Rectal smooth muscle tissue (tissue), 1 donor: Measurements from ENCODE around the gene MYLK3.

Source experiments
- H3K27ac ChIP-seq: one replicate; pipeline ENCODE4 v1.7.0; 2013; ENCODE audit warnings: low read depth, low read length, inconsistent platforms
- H3K27me3 ChIP-seq: one replicate; pipeline ENCODE4 v1.7.0; 2013; ENCODE audit warnings: low read length; ENCODE audit not compliant: control insufficient read depth, insufficient read depth
- H3K36me3 ChIP-seq: one replicate; pipeline ENCODE4 v1.7.0; 2013; ENCODE audit warnings: low read length; ENCODE audit not compliant: control insufficient read depth, insufficient read depth
- H3K4me1 ChIP-seq: one replicate; pipeline ENCODE4 v1.7.0; 2013; ENCODE audit warnings: low read length; ENCODE audit not compliant: control insufficient read depth, insufficient read depth
- H3K4me3 ChIP-seq: one replicate; pipeline ENCODE4 v1.7.0; 2013; ENCODE audit warnings: low read length
- H3K9ac ChIP-seq: one replicate; pipeline ENCODE4 v1.7.0; 2013; ENCODE audit warnings: low read length

MYLK3 gene

DNA sequence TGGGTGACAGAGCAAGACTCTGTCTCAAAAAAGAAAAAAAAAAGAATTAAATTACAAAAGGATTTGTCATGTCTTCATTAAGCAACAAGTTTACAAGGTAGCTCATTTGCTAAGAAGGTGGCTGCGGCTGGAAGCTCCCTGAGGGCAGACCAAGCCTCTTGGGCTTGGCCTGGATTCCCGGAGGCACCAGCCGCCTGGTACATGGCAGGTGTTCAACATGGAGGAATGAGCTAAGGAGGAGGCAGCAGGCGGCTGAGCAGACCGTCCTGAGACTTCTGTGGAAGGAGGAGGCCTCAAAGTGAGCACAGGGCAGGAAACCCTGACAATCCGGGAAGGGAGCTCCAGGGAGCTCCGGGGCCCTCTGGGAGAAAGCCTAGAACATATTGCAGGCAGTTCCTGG is 3.2 kb upstream of the MYLK3 start:
- H3K27ac ChIP-seq: no peak overlapping the region
- H3K4me1 ChIP-seq: no peaks in the 10 kb centered on the region
- no peaks in the 10 kb centered on the region for H3K27me3 ChIP-seq
- no peaks in the 10 kb centered on the region for H3K36me3 ChIP-seq
- H3K9ac ChIP-seq: no peak overlapping the region
- H3K4me3 ChIP-seq: no peak overlapping the region

DNA sequence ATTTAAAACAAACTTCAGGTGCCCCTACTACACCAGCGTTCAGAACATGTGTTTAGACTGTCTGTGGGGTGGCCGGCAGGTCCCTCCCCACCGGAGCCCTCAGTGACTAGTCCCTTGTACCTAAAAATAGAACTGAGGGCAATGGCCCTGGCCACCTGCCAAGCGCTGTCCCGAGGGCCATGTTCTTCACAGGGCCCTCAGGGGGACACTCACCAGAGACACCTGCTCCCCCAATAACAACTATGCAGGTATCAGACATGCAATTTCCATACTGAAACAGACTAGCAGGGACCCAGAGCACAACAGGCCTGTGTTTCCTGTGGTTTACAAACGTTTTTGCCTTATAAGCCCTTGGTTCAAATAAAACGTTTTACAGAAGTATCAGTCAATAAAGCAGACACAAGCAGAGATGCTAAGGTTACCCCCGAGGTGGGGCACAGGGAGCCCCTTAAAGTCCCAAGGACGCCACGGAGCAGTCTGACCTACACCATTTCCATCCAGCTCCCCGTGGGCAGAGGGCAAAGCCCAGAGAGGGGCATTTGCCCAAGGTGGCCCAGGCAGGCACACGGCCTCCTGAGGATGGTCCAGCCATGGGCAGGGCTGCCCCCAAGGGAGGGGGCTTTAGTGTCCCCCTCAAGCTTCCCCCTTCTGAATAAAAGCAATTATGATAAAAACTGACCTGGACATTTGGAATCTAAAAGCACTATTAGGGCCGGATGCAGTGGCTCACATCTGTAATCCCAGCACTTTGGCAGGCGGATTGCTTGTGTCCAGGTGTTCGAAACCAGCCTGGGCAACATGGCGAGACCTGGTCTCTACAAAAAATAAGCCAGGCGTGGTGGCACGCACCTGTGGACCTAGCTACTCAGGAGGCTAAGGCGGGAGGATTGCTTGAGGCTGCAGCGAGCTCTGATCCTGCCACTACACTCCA is 896 bp upstream of the MYLK3 start:
- Histone ChIP-seq H3K27ac (no peak overlapping the region), H3K4me1 (no peaks in the 10 kb centered on the region), H3K36me3 (no peaks in the 10 kb centered on the region), H3K9ac (no peak overlapping the region), H3K4me3 (no peak overlapping the region), H3K27me3 (no peaks in the 10 kb centered on the region)

DNA sequence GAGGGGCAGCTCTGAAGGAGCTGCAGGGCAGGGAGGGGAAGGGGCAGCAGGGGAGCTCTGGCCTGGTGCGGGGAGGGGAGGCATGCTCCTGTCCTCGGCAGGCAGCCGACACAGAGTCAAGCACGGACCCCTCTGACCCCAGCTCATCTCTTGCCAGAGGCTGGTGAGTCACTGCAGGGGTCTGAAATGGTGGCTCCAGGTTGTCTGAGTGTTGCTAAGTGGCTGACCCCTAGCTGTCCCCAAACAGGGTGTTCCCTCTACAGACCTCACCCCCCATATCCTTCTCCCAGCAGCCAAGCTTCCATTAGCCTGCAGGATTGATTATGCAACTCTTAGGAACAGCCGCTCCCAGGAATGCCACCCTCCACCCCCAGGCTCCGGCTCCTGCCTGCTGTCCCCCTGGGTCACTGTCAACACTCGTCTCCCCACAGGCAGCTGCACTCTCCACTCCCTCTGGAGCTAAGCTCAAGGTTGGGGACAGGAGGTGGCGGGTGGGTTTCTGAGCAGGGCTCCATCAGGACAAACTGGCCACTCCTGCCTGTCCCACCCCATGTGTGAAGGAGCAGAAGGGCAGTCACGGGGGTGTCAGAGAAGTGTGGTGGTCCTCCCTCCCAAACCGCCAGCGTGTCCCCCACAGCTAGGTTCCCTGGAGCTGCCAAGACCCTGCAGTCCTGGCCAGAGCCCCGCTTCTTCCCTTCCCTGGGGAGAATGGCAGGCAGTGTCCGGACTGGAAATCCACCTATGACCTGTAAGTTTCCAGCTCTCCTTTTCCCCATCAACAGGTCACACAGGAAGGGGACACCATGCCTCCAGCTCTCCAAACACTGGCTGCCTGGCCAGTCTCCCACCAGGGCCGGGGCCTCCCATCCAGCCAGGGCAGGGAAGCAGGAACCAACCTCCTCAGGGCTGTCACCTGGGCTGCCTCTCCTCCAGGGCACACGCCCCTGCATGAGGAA is 1.0 kb downstream of the MYLK3 start:
- no peak overlapping the region for H3K9ac ChIP-seq
- no peaks in the 10 kb centered on the region for H3K27me3 ChIP-seq
- H3K27ac ChIP-seq: no peak overlapping the region
- H3K4me1 ChIP-seq: no peaks in the 10 kb centered on the region
- H3K36me3 ChIP-seq: no peaks in the 10 kb centered on the region
- no peak overlapping the region for H3K4me3 ChIP-seq

DNA sequence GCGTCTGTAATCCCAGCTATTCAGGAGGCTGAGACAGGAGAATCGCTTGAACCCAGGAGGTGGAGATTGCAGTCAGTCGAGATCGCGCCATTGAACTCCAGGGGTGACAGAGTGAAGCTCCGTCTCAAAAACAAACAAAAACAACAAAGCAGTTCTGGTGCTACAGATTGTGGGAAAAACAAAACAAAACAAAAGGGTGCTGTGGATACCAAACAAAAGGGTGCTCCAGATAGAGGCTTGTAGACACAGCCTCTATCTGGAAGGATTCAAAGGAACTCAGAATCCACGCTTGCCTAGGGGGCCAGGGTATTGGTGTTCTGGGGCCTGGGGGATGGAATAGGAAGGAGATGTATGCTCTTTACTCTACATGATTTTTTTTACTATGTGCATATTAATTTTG is 2.5 kb downstream of the MYLK3 start:
- Histone ChIP-seq H3K4me3 (no peak overlapping the region), H3K4me1 (no peaks in the 10 kb centered on the region), H3K27me3 (no peaks in the 10 kb centered on the region), H3K9ac (no peak overlapping the region), H3K27ac (no peak overlapping the region), H3K36me3 (no peaks in the 10 kb centered on the region)

DNA sequence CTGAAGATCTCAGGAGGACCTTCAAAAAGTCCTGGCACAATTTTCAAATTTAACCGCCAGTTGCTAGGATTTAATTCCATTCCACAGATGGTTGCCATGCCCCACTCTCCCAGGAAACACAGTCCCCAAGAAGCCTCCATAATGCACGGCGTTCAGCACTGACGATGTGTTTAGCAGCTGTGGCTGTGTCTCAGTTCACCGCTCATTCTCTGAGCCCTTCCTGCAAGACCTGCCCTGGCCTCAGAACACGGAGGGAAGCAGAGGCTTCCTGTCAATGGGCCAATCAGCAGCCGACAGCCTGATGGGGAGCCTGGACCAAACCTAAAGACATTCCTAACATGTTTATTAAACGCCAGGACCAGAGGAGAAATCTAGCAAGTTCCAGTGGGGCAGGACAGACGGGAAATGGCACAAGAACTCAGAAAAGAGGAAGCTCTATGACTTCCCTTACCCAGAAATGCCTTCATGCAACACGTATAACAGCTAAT is 4.9 kb downstream of the MYLK3 start:
- H3K4me3 ChIP-seq: no peak overlapping the region
- no peaks in the 10 kb centered on the region for H3K27me3 ChIP-seq
- no peaks in the 10 kb centered on the region for H3K36me3 ChIP-seq
- no peak overlapping the region for H3K27ac ChIP-seq
- H3K4me1 ChIP-seq: no peaks in the 10 kb centered on the region
- no peak overlapping the region for H3K9ac ChIP-seq

DNA sequence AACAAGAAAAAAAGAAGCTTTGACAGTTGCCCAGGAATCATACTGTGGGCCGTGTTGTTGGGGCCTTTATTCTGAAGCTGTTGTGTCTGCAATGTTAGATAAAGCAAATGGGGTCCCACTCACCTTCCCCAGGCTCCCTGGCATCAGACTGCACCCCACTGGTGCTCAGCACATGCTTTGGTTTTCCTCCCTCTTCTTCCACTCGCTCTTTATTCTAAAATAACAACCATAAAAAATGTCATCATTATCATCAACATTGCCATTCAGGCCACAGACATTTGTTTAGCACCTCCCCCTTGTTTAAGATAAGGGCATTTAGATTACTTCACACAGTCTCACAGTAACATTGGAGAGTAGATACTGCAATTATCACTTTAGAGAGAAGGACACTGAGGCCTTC is 8.2 kb downstream of the MYLK3 start:
- Histone ChIP-seq H3K36me3 (no peaks in the 10 kb centered on the region), H3K27ac (no peak overlapping the region), H3K4me3 (no peak overlapping the region), H3K9ac (no peak overlapping the region), H3K27me3 (no peaks in the 10 kb centered on the region), H3K4me1 (no peaks in the 10 kb centered on the region)

DNA sequence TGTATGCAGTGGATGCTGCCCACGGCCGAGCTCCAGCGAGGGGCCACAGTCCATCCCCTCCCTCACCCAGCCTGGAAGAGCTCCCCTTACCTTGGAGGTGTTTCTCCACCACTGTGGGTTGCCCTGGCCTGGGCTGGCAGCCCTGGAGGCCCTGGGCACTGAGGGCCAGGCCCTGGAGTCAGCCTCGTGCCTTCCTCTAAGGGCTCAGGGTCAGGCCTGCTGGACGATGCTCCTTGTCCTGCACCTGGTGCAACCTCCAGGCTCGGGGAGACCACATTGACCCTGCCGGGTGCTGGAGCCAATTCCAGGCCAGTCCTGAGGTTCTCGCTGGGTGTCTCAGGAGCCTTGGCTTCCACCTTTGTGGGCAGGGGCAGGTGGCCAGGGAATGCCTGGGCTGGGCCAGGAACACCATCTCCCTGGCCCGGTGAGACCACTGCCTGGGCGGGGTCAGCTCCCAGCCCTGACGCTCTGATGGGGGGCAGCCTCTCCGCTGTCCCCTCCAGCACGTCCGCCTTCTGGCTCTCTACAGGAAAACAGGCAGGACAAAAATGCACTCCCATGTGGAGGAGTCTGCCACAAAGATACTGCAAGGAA is 10.4 kb downstream of the MYLK3 start:
- H3K36me3 ChIP-seq: no peaks in the 10 kb centered on the region
- H3K27ac ChIP-seq: no peak overlapping the region
- no peak overlapping the region for H3K4me3 ChIP-seq

DNA sequence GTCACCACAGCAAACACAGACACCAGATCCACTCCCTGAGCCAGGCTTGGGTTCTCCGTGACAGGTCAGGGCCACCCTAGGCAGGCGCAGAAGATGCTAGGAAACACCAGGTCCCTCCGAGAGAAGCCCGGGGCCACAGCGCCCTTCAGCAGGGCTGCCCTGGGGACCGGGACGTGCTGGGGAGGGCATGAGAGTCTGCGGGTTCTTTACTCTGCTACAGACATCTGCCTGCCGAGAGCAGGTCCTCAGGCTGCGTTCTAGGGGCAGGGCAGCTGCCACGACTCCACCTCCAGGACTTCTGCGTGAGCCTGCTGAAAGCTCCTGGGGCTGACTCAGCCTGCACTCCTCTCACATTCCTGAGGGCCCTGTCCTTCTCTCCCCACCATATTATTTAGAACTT is 11.4 kb downstream of the MYLK3 start:
- H3K36me3 ChIP-seq: no peaks in the 10 kb centered on the region
- H3K27ac ChIP-seq: no peak overlapping the region
- H3K4me1 ChIP-seq: no peaks in the 10 kb centered on the region
- no peak overlapping the region for H3K4me3 ChIP-seq
- no peak overlapping the region for H3K9ac ChIP-seq
- no peaks in the 10 kb centered on the region for H3K27me3 ChIP-seq

More for the DNA sequence above, 10.4 kb downstream of the MYLK3 start:
- Histone ChIP-seq H3K27me3 (no peaks in the 10 kb centered on the region), H3K9ac (no peak overlapping the region), H3K4me1 (no peaks in the 10 kb centered on the region)

DNA sequence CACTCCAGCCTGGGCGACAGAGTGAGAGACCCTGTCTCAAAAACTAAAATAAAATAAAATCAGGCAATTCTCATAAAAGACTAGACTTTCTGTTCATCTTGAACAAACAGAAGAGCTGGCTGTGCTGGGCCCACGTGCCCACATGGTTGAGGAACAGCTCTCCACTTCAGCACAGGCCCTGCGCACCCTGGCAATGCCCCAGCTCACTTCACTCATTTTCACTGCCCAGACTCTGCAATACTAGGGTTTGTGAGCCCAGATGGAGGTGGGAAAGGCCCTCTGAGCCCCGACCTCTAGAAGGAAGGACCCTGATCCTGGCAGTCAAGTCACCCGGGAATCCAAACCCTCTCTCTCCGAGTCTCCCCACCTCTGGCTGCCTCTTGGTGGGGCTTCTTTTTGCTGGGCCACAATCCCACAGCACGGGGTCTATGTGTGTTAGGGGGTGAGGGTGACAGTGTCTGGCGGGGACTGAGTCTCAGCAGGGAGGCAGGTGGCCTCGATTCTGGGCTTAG is 14.8 kb downstream of the MYLK3 start:
- Histone ChIP-seq H3K27me3 (no peaks in the 10 kb centered on the region), H3K4me3 (no peak overlapping the region), H3K4me1 (no peaks in the 10 kb centered on the region), H3K27ac (no peak overlapping the region), H3K9ac (no peak overlapping the region), H3K36me3 (no peaks in the 10 kb centered on the region)

DNA sequence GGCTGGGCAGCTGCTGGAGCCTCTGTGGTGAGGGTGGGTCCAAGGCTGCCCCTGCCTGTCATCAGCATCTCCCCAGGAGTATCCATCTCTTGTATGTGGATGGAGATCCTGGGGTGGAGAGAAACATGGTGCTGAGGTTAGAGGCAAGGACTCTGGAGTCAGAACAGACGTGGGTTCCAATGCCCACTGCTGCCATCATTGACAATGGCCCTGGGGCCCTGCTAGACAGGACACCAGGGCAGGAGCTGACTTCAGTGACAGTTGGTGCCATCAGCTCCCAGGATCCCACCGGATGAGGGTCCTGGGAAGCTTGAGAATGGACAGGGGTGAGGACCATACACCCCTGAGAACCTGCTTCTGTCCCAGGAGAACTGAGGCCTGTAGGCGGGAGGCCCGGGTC is 15.6 kb downstream of the MYLK3 start:
- Histone ChIP-seq H3K4me3 (no peak overlapping the region), H3K9ac (no peak overlapping the region), H3K27ac (no peak overlapping the region), H3K36me3 (no peaks in the 10 kb centered on the region), H3K27me3 (no peaks in the 10 kb centered on the region), H3K4me1 (no peaks in the 10 kb centered on the region)

DNA sequence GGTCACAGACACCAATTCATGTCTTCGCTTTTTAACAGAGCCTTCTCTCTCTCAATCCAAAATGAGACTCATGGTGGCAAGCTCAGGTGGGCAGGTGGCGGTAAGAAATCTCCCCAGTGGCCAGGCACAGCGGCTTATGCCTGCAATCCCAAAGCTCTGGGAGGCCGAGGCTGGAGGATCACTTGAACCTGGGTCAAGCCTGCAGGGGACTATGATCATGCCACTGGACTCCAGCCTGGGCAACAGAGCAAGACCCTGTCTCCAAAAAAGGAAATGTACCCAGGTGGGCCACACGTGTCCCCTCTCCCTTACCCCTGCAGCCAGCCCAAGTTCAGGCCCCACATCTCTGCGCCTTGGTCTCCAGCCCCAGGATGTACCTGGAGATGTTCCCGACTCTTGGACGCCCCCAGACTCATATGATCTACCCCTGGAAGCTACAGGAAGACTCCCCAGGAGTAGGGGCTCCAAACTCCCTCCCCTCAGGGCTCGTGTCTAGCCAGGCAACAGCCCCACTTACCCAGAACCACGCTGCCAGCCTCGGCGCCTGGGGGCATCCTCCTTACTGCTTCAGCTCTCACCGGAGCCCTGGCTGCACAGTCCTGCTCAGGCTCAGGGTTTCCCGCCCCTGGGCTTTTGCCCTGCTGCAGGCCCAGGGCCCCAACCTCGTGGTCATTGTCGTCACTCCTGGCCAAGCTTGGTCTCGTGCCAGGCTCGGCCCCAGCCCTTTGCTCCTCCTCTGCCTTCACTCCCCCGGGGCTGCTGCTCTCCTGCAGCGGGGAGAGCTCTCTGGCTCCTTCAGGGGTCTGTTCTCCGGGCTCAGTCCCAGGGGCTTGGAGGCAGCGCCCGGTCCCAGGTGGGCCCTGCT is 16.2 kb downstream of the MYLK3 start:
- Histone ChIP-seq H3K4me1 (no peaks in the 10 kb centered on the region), H3K9ac (no peak overlapping the region), H3K4me3 (no peak overlapping the region), H3K36me3 (no peaks in the 10 kb centered on the region), H3K27me3 (no peaks in the 10 kb centered on the region), H3K27ac (no peak overlapping the region)
